BLaER1 (cell line): ENCODE data around the gene RSPH10B2.
"Not testable (repeated sequence)": the region's sequence is repeated elsewhere in the genome, so short reads cannot be mapped to it uniquely, and the experiment has no call there.

Experiments used
- H3K27ac ChIP-seq: shearing (Covaris generic); formaldehyde crosslinking; 2 replicates; pipeline ENCODE4 v1.8.1; 2022
- H3K27me3 ChIP-seq: shearing (Covaris generic); formaldehyde crosslinking; 2 replicates; pipeline ENCODE4 v1.8.1; 2022
- H3K36me3 ChIP-seq: shearing (Covaris generic); formaldehyde crosslinking; 2 replicates; pipeline ENCODE4 v1.8.1; 2022
- H3K4me1 ChIP-seq: shearing (Covaris generic); formaldehyde crosslinking; 2 replicates; pipeline ENCODE4 v1.8.1; 2022
- H3K4me2 ChIP-seq: shearing (Covaris generic); formaldehyde crosslinking; 2 replicates; pipeline ENCODE4 v1.8.1; 2022
- H3K4me3 ChIP-seq: shearing (Covaris generic); formaldehyde crosslinking; 2 replicates; pipeline ENCODE4 v1.8.1; 2022
- H3K9ac ChIP-seq: shearing (Covaris generic); formaldehyde crosslinking; 2 replicates; pipeline ENCODE4 v1.8.1; 2022
- H3K9me3 ChIP-seq: shearing (Covaris generic); formaldehyde crosslinking; 2 replicates; pipeline ENCODE4 v1.8.1; 2022
- H4K20me1 ChIP-seq: shearing (Covaris generic); formaldehyde crosslinking; 2 replicates; pipeline ENCODE4 v1.8.1; 2022

The RSPH10B2 gene

DNA sequence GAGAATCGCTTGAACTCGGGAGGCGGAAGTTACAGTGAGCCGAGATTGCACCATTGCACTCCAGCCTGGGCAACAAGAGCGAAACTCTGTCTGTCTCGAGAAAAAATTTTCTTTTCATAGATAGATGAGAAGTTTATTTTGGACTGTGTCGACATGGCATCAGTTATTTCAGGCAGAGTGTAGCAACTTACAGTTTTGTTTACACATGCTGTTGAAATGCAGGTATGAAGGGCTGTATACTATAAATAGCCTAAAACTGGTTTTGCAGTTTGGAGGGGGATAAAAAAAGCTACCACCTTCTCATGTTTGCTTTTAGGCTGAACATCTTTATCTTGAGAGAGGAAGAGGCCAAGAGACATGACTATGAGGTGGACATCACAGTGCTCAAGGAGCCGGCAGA, 44.1 kb downstream of the RSPH10B2 start:
- H3K9me3 ChIP-seq, H3K9ac ChIP-seq, H3K27me3 ChIP-seq, H3K27ac ChIP-seq, H3K4me3 ChIP-seq, H3K4me2 ChIP-seq, H4K20me1 ChIP-seq, H3K36me3 ChIP-seq, H3K4me1 ChIP-seq: not testable (repeated sequence)

DNA sequence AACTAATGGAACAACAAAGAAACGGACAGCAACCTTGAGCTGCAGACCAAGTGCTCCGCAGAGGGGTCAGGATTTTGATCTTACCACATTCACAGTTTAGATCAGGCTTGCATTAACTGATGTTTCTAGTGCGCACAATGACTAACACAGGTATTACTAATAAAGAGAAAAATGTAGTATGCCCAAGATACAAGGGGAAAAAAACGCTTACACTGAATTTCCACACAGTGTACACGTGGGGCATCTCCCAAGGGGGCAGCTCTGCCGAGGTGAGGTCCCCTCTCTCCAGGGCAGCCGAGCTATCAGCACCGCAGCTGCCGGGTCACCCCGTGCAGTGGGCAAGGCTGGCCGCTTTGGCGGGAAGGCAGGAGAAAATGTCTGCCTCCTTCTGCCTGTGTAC, 46.0 kb downstream of the RSPH10B2 start:
- not testable (repeated sequence) for H4K20me1 ChIP-seq, H3K27ac ChIP-seq, H3K9ac ChIP-seq, H3K4me3 ChIP-seq, H3K36me3 ChIP-seq, H3K4me1 ChIP-seq, H3K4me2 ChIP-seq, H3K27me3 ChIP-seq, H3K9me3 ChIP-seq

DNA sequence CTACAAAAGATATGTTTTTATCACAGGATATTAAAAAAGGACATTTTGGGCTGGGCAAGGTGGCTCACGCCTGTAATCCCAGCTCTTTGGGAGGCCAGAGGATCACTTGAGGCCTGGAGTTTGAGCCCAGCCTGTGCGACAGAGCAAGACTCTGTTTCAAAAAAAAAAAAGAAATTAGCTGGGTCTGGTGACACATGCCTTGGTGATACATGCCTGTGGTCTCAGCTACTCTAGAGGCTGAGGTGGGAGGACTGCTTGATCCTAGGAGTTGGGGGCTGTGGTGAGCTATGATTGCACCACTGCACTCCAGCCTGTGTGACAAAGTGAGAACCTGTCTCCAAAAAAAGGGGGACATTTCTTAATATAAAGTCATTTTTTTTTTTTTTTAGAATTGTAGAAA, 46.4 kb downstream of the RSPH10B2 start:
- not testable (repeated sequence) for H3K4me2 ChIP-seq, H3K9me3 ChIP-seq, H3K36me3 ChIP-seq, H3K27ac ChIP-seq, H3K4me1 ChIP-seq, H4K20me1 ChIP-seq, H3K9ac ChIP-seq, H3K4me3 ChIP-seq, H3K27me3 ChIP-seq

DNA sequence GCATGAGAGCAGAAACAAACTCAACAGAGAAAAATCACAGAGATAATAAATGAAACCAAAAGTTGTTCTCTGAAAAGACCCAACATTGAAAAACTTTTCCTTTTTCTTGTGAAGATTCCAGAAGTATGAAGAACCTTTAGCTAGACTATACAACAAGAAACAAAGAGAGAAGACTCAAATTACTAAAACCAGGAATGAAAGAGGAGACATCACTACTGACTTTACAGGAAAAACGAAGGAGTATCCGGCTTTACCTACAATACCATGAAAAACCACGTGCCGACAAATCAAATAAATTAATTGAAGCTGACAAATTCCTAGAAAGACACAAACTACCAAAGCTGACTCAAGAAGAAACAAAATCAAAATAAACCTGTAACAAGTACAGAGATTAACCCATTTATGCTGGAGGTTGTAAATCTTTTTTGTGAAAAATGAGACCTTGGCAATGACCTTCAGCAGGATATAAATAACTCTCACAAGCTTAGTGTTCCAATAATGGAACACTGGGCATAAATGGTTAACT, 53.6 kb downstream of the RSPH10B2 start:
- not testable (repeated sequence) for H3K36me3 ChIP-seq, H3K4me3 ChIP-seq, H3K9ac ChIP-seq, H3K4me2 ChIP-seq, H3K27me3 ChIP-seq, H3K9me3 ChIP-seq, H4K20me1 ChIP-seq, H3K27ac ChIP-seq, H3K4me1 ChIP-seq

DNA sequence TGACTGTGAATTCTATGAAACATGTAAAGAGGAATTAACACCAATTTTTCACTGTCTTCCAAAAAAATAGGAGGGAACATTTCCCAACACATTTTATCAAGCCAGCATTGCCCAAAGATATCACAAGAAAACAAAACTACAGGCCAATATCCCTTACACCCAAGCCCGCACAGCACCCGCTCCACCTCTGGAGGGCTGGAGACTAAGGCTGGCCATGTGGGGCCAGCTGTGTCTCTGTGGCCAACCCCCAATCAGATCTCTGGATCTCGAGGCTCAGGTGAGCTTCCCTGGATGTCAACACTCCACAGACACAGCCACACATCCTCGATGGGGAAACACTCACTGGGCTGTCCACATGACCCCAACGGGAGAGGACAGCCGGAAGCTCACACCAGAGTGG, 54.1 kb downstream of the RSPH10B2 start:
- peaks cover 11% of the 10 kb centered on the region; the same call in 1 of the 2 replicates for H3K36me3 ChIP-seq
- H3K9me3 ChIP-seq, H3K27ac ChIP-seq, H4K20me1 ChIP-seq, H3K27me3 ChIP-seq, H3K4me1 ChIP-seq, H3K4me3 ChIP-seq, H3K4me2 ChIP-seq, H3K9ac ChIP-seq: not testable (repeated sequence)

DNA sequence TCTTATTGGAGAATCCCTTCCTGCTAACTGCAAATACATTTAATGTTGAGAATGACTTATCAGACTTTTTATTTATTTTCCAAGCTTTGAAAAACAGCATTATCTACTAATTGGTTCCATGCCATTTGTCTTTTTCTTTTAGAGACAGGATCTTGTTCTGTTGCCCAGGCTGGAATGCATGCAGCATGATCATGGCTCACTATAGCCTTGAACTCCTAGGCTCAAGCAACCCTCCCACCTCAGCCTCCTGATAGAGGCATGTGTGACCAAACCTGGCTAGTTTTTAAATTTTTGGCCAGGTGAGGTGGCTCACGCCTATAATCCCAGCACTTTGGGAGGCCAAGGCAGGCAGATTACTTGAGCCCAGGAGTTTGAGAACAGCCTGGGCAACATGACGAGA, 59.1 kb downstream of the RSPH10B2 start:
- H3K9me3 ChIP-seq, H3K4me3 ChIP-seq, H3K9ac ChIP-seq, H3K27ac ChIP-seq, H3K27me3 ChIP-seq, H4K20me1 ChIP-seq, H3K4me2 ChIP-seq, H3K4me1 ChIP-seq: not testable (repeated sequence)
- peaks cover 43% of the 10 kb centered on the region for H3K36me3 ChIP-seq

DNA sequence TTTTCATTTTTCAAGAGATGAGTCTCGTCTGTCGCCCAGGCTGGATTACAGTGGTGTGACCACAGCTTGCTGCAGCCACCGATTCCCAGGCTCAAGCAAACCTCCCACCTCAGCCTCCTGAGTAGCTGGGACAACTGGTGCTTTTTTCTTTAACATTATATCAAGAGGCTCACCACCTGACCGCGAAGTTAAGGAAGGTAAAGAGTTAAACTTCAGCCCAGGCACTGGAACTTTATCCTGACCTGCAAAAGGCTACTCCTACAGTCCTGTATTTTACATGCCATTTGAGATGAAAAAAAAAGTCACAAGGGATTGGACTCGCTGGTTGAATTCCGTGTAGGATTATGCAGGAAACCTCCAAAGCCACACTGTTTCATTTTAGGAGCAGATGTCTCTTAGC, 61.6 kb downstream of the RSPH10B2 start:
- not testable (repeated sequence) for H3K9ac ChIP-seq, H3K27ac ChIP-seq, H3K4me2 ChIP-seq, H3K9me3 ChIP-seq, H3K4me3 ChIP-seq, H3K27me3 ChIP-seq, H4K20me1 ChIP-seq, H3K4me1 ChIP-seq
- H3K36me3 ChIP-seq, result peaks cover 51% of the 10 kb centered on the region

DNA sequence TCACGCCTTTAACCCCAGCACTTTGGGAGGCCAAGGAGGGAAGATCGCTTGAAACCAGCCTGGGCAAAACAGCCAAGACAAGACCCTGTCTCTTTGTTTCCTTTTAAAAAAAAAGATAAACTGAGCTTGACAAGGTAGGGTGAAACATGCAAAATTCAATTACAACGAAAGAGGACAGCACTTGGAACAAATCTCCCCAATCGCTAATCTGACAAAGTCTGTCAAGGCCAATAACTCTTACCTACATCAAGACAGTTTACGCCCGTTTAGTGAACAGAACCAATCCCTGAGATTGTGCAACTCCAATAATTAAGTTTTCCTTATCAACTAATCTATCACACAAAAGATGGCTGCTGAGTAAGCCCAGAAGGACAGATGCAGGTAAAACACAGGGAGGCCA, 67.7 kb downstream of the RSPH10B2 start:
- not testable (repeated sequence) for H3K4me2 ChIP-seq, H3K27ac ChIP-seq, H3K27me3 ChIP-seq, H3K9ac ChIP-seq, H3K4me1 ChIP-seq, H3K9me3 ChIP-seq, H4K20me1 ChIP-seq, H3K4me3 ChIP-seq
- peaks cover 44% of the 10 kb centered on the region for H3K36me3 ChIP-seq

DNA sequence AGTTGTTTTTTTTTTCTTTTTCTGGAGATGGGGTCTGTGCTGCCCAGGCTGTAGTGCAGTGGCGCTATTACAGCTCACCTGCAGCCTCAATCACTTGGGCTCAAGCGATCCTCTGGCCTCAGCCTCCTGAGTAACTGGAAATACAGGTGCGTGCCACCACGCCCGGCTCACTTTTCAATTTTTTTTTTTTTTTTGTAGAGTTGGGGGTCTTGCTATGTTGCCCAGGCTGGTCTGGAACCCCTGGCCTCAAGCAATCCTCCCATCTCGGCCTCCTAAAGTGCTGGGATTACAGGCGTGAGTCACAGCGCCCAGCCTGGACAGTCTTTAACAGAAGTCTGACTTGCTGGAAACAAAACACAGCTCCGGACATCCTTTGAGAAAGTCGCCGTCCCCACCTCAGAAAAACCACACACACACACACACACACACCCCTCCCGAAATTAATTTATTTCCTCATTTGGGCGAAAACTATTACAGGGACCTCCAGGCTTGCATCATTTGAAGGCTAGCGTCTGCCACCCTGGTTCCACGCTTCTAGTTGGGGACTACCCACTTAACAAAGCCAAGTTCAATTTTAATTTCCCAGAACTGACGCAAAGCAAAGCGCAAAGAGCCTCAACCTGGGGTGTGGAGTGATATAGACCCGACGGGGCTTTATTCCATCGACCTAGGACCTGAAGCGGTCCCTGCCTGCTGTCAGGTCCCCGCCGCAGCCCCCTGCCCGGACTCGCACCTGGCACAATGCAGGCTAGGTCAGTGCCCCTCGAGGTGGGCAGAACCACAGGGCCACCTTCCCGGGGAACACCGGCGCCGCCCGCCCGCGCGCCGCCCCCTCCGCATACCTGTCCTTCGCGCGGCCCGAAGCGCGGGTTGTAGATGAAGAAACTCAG, 71.6 kb downstream of the RSPH10B2 start:
- not testable (repeated sequence) for H4K20me1 ChIP-seq, H3K27me3 ChIP-seq, H3K27ac ChIP-seq, H3K9me3 ChIP-seq
- peak overlapping the region; percentile 66; the same call in 1 of the 2 replicates for H3K9ac ChIP-seq
- H3K4me3 ChIP-seq, result peak overlapping the region; percentile 67
- peak overlapping the region; percentile 43 for H3K4me2 ChIP-seq
- peaks cover 20% of the 10 kb centered on the region for H3K4me1 ChIP-seq
- peaks cover 19% of the 10 kb centered on the region for H3K36me3 ChIP-seq

DNA sequence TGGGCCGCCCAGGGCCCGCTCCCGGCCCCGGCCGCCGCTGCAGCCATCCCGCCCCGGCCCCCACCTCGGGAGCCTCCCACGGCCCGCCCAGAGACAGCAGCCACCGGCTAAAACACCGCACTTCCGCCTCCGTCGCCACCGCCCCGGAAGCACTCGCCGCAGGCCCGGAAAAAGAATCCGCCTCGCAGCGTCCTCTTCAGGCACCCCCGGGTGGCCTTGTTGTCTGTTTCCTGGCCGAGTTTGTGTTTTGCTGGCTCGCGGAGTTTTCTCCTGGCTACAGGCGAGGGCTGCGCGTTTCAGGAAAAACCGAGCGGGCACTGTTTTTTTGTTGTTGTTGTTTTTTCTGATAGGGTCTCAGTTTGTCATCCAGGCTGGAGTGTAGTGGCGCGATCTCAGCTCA, 72.2 kb downstream of the RSPH10B2 start, which contains the start of gene CCZ1B:
CCZ1B (minus strand) TSS at position 125 of the 400 bp plus-strand sequence; CDS start at position 47, 78 bp downstream.
- H3K9ac ChIP-seq, result peak within 1 kb of the TSS; percentile 66
- peak within 1 kb of the TSS; percentile 67 for H3K4me3 ChIP-seq
- H3K4me2 ChIP-seq, result peak within 1 kb of the TSS; percentile 67
- H3K27ac ChIP-seq, result peak within 1 kb of the TSS; percentile 80
- not testable (repeated sequence) for H3K27me3 ChIP-seq, H4K20me1 ChIP-seq, H3K9me3 ChIP-seq
- peaks cover 13% of the 10 kb centered on the region for H3K36me3 ChIP-seq
- H3K4me1 ChIP-seq, result peaks cover 20% of the 10 kb centered on the region

DNA sequence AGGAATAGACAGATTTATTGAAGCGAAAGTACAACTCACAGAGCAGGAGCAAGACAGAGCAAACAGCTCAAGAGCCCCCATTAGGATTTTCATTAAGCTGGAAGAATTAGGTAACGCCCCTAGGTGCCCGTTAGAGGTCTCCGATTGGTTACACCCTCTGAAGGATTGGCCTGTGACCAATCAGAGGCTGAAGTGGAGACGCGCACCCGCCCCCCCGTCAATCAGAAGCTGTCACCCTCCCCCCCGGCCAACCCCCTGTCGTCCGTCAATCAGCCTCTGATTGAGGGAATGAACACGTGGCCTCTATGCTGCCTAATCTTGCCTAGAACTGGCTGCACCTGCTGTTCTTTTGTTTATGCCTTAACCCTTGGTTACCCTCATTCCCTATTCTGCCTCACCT, 73.3 kb downstream of the RSPH10B2 start:
- not testable (repeated sequence) for H3K36me3 ChIP-seq, H4K20me1 ChIP-seq, H3K9me3 ChIP-seq, H3K27ac ChIP-seq, H3K4me2 ChIP-seq, H3K27me3 ChIP-seq, H3K9ac ChIP-seq, H3K4me3 ChIP-seq
- H3K4me1 ChIP-seq, result peaks cover 20% of the 10 kb centered on the region

DNA sequence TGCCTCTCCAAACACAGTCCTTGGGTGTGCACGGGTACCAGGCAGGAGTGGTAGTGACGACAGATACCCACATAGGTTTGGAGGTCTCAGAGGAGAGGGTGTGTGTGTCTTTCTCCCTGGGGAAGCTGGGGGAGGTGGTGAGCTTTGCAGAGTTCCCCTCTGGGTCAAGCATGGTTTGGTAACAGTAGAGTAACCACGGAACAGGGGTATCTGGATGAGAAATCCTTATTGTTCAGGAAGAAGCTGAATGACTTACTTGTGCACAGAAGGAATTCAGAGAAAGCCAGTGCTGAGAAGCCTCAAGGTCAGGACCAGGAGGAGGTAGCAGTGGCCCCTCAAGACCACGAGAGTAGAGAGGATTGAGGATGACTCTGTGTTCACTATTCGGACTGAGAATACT, 75.7 kb downstream of the RSPH10B2 start:
- H3K4me3 ChIP-seq, H3K9ac ChIP-seq, H3K36me3 ChIP-seq, H3K9me3 ChIP-seq, H4K20me1 ChIP-seq, H3K27ac ChIP-seq, H3K27me3 ChIP-seq: not testable (repeated sequence)
- Histone ChIP-seq H3K4me1 (peaks cover 20% of the 10 kb centered on the region), H3K4me2 (peak overlapping the region; percentile 40)

DNA sequence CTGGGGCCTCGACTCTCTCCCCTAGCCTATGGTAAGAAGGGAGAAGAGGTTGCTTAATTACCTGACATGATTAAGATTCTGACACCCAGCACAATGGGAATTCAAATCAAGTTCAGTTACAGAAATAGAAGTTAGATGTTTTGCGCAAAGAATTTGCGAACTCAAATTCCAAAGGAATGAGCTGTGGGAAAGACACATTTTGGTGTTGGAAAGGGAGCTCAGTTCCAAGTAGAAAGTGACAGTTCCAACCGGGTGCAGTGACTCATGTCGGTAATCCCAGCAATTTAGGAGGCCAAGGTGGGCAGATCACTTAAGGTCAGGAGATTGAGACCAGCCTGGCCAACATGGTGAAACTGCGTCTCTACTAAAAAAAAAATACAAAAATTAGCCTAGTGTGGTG, 76.1 kb downstream of the RSPH10B2 start:
- H3K27ac ChIP-seq, H3K36me3 ChIP-seq, H4K20me1 ChIP-seq, H3K27me3 ChIP-seq, H3K9me3 ChIP-seq, H3K4me3 ChIP-seq, H3K9ac ChIP-seq: not testable (repeated sequence)
- H3K4me2 ChIP-seq, result peak overlapping the region; percentile 40
- H3K4me1 ChIP-seq, result peaks cover 18% of the 10 kb centered on the region
